Smooth muscle cell of the brain vasculature (primary cell): ENCODE results near the gene IMP3.

Experiments used
- DNase-seq: peaks from one replicate; pipeline ENCODE4 v3.0.0-alpha.2; 2012; ENCODE audit warnings: low read depth, low spot score

Gene IMP3

GRCh38 chr15:75620841-75621391 lies 19.1 kb downstream of the IMP3 start:
- DNase-seq = no peak

DNA sequence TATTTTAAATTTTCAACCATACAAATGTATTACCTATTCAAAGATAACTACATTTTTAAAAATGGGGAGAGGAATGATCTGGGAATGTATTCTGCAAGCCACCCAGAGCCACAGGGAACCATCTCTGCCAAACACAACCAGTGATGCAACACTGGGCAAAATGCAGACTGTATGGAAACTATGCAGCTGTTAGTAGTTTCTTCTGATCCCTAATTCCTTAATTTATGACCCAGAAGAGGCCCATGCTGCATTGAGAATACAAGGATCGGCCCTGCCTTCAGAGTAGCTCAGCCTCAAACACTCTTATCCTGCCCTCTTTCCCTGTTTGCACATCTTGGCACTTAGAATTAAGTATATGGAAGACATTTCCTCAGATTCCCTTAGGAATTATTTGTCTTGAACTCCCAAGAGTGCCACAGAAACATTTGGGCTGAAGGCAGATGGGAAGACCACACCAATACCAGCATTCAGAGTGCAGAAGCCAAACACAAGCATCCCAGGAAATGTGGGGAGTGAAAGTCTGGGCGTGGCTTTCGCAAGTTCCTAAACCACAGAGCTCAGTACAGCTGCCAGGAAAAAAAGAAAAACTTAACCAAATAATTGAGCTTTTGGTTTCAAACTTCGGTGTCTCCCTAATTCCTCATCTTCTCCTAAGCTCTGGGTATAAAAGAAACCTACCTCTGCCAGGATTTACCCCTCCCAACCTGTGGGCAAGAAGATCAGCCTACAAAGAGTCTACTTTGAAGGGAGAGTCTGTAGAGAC lies 19.8 kb downstream of the IMP3 start:
- no peak for DNase-seq

GRCh38 chr15:75616766-75617165 lies 23.3 kb downstream of the IMP3 start:
- no peak for DNase-seq

- no peak for DNase-seq
Observed at GRCh38 chr15:75606711-75607699, 33.0 kb downstream of the IMP3 start.

GRCh38 chr15:75606026-75606425 lies 34.0 kb downstream of the IMP3 start:
- DNase-seq = no peak

- DNase-seq = no peak
Observed at GRCh38 chr15:75599401-75599800, 40.6 kb downstream of the IMP3 start.

DNA sequence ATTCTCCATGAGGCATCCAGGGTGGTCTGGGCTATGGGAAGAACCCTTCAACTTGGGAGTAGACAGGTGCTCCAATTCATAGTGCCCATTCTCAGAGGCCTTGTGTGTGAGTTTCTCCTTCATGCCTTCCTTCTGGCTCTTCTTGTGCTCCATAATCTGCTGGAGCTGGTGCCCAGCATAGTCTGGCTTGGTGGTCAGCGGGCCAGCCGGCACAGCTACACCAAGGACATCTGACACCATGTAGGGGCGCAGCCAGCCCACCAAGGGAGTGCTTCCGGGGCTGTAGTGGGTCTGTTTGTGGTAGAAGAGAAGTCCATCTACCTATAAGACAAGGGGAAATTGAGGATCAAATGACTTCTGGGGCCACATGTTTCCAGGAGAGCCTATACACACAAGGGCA lies 41.7 kb downstream of the IMP3 start:
- DNase-seq = no peak

DNA sequence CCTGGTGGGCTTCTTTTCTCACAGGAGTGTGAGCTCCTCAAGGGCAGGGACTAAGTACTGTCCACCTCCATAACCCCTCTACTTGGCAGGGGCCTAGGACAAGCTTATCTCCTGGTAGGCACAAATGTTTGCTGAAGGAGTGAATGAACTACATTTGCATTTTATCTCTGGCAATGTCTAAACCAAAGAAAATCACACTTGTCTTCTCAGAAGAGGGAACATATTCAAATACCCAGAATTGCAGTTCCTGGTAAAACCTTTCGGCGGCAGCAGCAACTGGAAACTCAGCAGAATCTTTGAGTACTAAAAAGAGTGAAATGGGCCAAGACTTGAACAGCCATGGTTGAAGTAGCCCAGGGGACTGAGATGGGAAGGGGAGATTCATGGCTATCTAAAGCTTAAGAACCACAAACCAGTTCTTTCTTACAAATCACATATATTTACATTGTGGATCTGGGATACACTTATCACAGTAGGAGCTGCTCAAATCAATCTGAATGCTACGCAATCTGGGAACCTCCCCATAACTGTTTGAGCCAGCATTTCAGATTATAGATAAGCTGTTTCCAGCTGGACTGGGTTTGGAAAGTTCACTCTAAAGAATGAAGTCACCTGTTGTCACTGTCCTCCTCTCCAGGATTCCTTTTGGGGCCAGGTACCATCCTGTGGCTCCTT lies 42.2 kb downstream of the IMP3 start:
- no peak for DNase-seq

DNA sequence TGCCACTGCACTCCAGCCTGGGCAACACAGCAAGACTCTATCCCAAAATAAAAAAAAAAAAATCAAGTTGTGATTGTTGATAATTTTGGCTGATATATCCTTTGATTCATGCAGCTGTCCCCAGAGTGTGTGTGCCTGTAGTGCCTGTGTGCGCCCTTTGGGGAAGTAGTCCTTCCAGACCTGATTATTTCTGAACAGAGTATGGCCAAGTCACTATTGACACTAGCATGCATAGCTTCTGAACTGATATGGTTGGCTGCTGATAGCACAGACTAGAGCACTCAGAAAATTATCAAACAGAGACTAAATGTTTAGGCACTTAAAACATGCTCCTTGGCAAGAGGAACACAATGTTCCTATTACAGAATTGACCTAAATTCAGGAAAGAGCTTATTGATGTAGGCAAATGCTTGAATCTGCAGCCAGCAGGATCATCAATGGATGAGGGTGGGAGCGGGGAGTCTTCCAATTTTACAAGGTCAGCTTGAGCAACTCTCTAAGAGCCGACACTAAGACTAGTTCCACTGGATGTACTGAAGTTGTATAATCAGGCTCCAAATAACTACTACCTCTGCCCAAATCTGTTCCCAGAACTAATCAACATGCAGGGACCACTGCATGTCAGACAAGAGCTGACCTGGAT lies 43.2 kb downstream of the IMP3 start:
- DNase-seq = no peak

DNA sequence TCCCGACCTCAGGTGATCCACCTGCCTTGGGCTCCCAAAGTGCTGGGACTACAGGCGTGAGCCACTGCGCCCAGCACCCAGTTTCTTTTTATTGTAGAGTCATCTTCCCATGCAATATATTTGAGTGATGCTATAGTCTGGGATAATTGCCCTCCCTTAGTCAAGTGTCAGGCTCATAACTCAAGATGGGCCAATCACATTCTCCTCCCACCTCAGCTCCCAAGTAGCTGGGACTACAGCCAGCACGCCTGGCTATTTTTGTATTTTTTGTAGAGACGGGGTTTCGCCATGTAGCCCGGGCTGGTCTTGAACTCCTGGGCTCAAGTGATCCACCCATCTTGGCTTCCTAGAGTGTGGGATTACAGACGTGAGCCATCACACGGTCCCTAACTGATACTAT lies 45.7 kb downstream of the IMP3 start:
- no peak for DNase-seq

- no peak for DNase-seq
Observed at GRCh38 chr15:75591655-75592364, 48.2 kb downstream of the IMP3 start.

- no peak for DNase-seq
Observed at GRCh38 chr15:75590239-75590638, 49.8 kb downstream of the IMP3 start.
